GM21515 (cell line): ENCODE results near the gene IARS1.

Experiments
- ATAC-seq: cut with Tn5 transposase; IDR thresholded peaks from one replicate; pipeline ENCODE4 v1.9.1; 2021; ENCODE audit not compliant: unreplicated experiment

The IARS1 gene

GRCh38 chr9:92295827-92296258, 2.3 kb upstream of the IARS1 start:
- ATAC-seq, result no peak

GRCh38 chr9:92295240-92295790, 1.8 kb upstream of the IARS1 start:
- no peak for ATAC-seq

GRCh38 chr9:92294297-92294676, 790 bp upstream of the IARS1 start:
- ATAC-seq, result no peak

GRCh38 chr9:92293075-92293354, 482 bp downstream of the IARS1 start:
- ATAC-seq, result no peak

- no peak for ATAC-seq
Measured at GRCh38 chr9:92292338-92293074, 991 bp downstream of the IARS1 start.

- no peak for ATAC-seq
Measured at GRCh38 chr9:92291577-92291976, 1.9 kb downstream of the IARS1 start.

- no peak for ATAC-seq
Measured at GRCh38 chr9:92290785-92291429, 2.6 kb downstream of the IARS1 start.

- no peak for ATAC-seq
Measured at GRCh38 chr9:92289708-92290390, 3.6 kb downstream of the IARS1 start.

- ATAC-seq, result no peak
Measured at GRCh38 chr9:92279302-92279701, 14.2 kb downstream of the IARS1 start.

- ATAC-seq, result no peak
Measured at GRCh38 chr9:92278110-92278509, 15.4 kb downstream of the IARS1 start.

- ATAC-seq, result no peak
Measured at GRCh38 chr9:92276331-92277032, 17.0 kb downstream of the IARS1 start.

GRCh38 chr9:92275541-92275940, 18.0 kb downstream of the IARS1 start:
- no peak for ATAC-seq

GRCh38 chr9:92270511-92270910, 23.0 kb downstream of the IARS1 start:
- no peak for ATAC-seq

GRCh38 chr9:92266486-92266885, 27.0 kb downstream of the IARS1 start:
- ATAC-seq, result no peak

- ATAC-seq, result no peak
Measured at GRCh38 chr9:92265154-92265553, 28.3 kb downstream of the IARS1 start.

GRCh38 chr9:92263131-92263530, 30.4 kb downstream of the IARS1 start:
- no peak for ATAC-seq

GRCh38 chr9:92257327-92257726, 36.2 kb downstream of the IARS1 start:
- no peak for ATAC-seq

GRCh38 chr9:92254381-92255337, 38.8 kb downstream of the IARS1 start:
- ATAC-seq, result no peak

- no peak for ATAC-seq
Measured at GRCh38 chr9:92253656-92254055, 39.8 kb downstream of the IARS1 start.

GRCh38 chr9:92247981-92248380, 45.5 kb downstream of the IARS1 start:
- ATAC-seq, result no peak
